ENCODE results near the gene CREBBP. TPM values are rescaled to one million over a fixed set of nuclear protein-coding genes. Genes with fewer than 3 reads are reported as not detected.
"Not testable (repeated sequence)": the region's sequence is repeated elsewhere in the genome, so short reads cannot be mapped to it uniquely, and the experiment has no call there.

The CREBBP gene
- total RNA-seq (74.6 TPM), polyA plus RNA-seq (ENCODE audit: insufficient read depth, low read depth, low replicate concordance) (5.9 TPM)
- long read RNA-seq, donor 1, transcript CREBBP-204 (3 exons, 548 nt), result major isoform, 5 of 19 reads
- long read RNA-seq, donor 1, partial matches to known transcripts, result 13 of 19 reads
- long read RNA-seq, donor 1, other reads (novel, unspliced or antisense), result 0 of 19 reads
- long read RNA-seq, donor 2, partial matches to known transcripts, result 5 of 9 reads
- long read RNA-seq, donor 2, other reads (novel, unspliced or antisense), result 0 of 9 reads
- long read RNA-seq, donor 3, transcript CREBBP-204 (3 exons, 548 nt), result major isoform, 8 of 15 reads
- long read RNA-seq, donor 3, partial matches to known transcripts, result 5 of 15 reads
- long read RNA-seq, donor 3, other reads (novel, unspliced or antisense), result 0 of 15 reads
- long read RNA-seq, donor 4, full-length matches to known transcripts, result 4 of 18 reads
- long read RNA-seq, donor 4, partial matches to known transcripts, result 14 of 18 reads
- long read RNA-seq, donor 4, other reads (novel, unspliced or antisense), result 0 of 18 reads
- long read RNA-seq, donor 5, result 0 reads
- long read RNA-seq, donor 6, result 0 reads
- long read RNA-seq, donor 7, partial matches to known transcripts, result 19 of 28 reads
- long read RNA-seq, donor 7, other reads (novel, unspliced or antisense), result 9 of 28 reads
- long read RNA-seq, donor 8, partial matches to known transcripts, result 28 of 33 reads
- long read RNA-seq, donor 8, other reads (novel, unspliced or antisense), result 0 of 33 reads
- long read RNA-seq, donor 9, partial matches to known transcripts, result 5 of 7 reads
- long read RNA-seq, donor 9, other reads (novel, unspliced or antisense), result 0 of 7 reads
- long read RNA-seq, donor 10, transcript CREBBP-204 (3 exons, 548 nt), result major isoform, 7 of 39 reads
- long read RNA-seq, donor 10, transcript CREBBP-209 (3 exons, 922 nt), result major isoform, 7 of 39 reads
- long read RNA-seq, donor 10, partial matches to known transcripts, result 25 of 39 reads
- long read RNA-seq, donor 10, other reads (novel, unspliced or antisense), result 0 of 39 reads

GRCh38 chr16:3880623-3881498, at the start of gene CREBBP:
Gene CREBBP, minus strand, starts transcription at chr16:3880713. Its CDS starts 797 bp downstream, at chr16:3879916.
- Histone ChIP-seq H3K9me3 (ENCODE audit: control insufficient read depth in 2 of 3, insufficient read depth in 1 of 3, low read length in 3 of 3) (no peaks in the 10 kb centered on the region), H3K9ac (ENCODE audit: low read length in 3 of 3) (peak within 1 kb of the TSS; percentile 2 to 77 (median 60)), H3K4me3 (ENCODE audit: low read length in 3 of 3) (peak within 1 kb of the TSS; percentile 74 to 90 (median 89)), H3K27me3 (ENCODE audit: control insufficient read depth, insufficient read depth, low read length) (no peaks in the 10 kb centered on the region), H3K36me3 (ENCODE audit: control insufficient read depth in 2 of 3, insufficient read depth in 3 of 3, low read length in 3 of 3) (no peaks in the 10 kb centered on the region), H3K27ac (ENCODE audit: low read depth in 2 of 2, low read length in 2 of 2) (peak within 1 kb of the TSS in 1 of 2 donors; percentile 67), H3K4me1 (ENCODE audit: control insufficient read depth in 2 of 3, insufficient read depth in 2 of 3, low read depth in 1 of 3, low read length in 3 of 3) (peaks cover 0 to 19% (median 14%) of the 10 kb centered on the region in 3 donors)
- intact Hi-C loops (cut with DNase I), result no loop called here
- no peak for TF ChIP-seq CTCF (IDR thresholded peaks at IDR 0.05; ENCODE audit: borderline replicate concordance, extremely low read depth, insufficient read depth)
- no peak for FAIRE-seq
- peak; percentile 92 to 96 (median 94) for DNase-seq

- intact Hi-C loops (cut with DNase I); H3K9me3 ChIP-seq (ENCODE audit: control insufficient read depth in 2 of 3, insufficient read depth in 1 of 3, low read length in 3 of 3); H3K27ac ChIP-seq (ENCODE audit: low read depth in 2 of 2, low read length in 2 of 2); H3K4me1 ChIP-seq (ENCODE audit: control insufficient read depth in 2 of 3, insufficient read depth in 2 of 3, low read depth in 1 of 3, low read length in 3 of 3); H3K27me3 ChIP-seq (ENCODE audit: control insufficient read depth, insufficient read depth, low read length); FAIRE-seq; H3K9ac ChIP-seq (ENCODE audit: low read length in 3 of 3); H3K36me3 ChIP-seq (ENCODE audit: control insufficient read depth in 2 of 3, insufficient read depth in 3 of 3, low read length in 3 of 3); H3K4me3 ChIP-seq (ENCODE audit: low read length in 3 of 3); DNase-seq: not testable (repeated sequence)
These were observed 46.6 kb upstream of the CREBBP start for GRCh38 chr16:3927147-3927546.

GRCh38 chr16:3924763-3925162, 44.2 kb upstream of the CREBBP start:
- Histone ChIP-seq H3K9me3 (ENCODE audit: control insufficient read depth in 2 of 3, insufficient read depth in 1 of 3, low read length in 3 of 3) (no peaks in the 10 kb centered on the region), H3K27ac (ENCODE audit: low read depth in 2 of 2, low read length in 2 of 2) (no peak overlapping the region), H3K4me3 (ENCODE audit: low read length in 3 of 3) (no peak overlapping the region), H3K36me3 (ENCODE audit: control insufficient read depth in 2 of 3, insufficient read depth in 3 of 3, low read length in 3 of 3) (no peaks in the 10 kb centered on the region), H3K4me1 (ENCODE audit: control insufficient read depth in 2 of 3, insufficient read depth in 2 of 3, low read depth in 1 of 3, low read length in 3 of 3) (no peaks in the 10 kb centered on the region), H3K27me3 (ENCODE audit: control insufficient read depth, insufficient read depth, low read length) (no peaks in the 10 kb centered on the region), H3K9ac (ENCODE audit: low read length in 3 of 3) (no peak overlapping the region)
- intact Hi-C loops (cut with DNase I), result no loop called here
- no peak for TF ChIP-seq CTCF (IDR thresholded peaks at IDR 0.05; ENCODE audit: borderline replicate concordance, extremely low read depth, insufficient read depth)
- FAIRE-seq, result no peak
- no peak for DNase-seq

Data from kidney (tissue), 22 donors.